ENCODE results near the gene KCNIP4. TPM values are rescaled to one million over a fixed set of nuclear protein-coding genes. Genes with fewer than 3 reads are reported as not detected.

KCNIP4 gene
- total and polyA plus RNA-seq, 9 of the 15 experiments (the other 6 are each of a cell fraction or from before 2014, with no cell fraction given): 0.25 to 0.41 TPM; not detected in 7

- WGBS (ENCODE audit: insufficient coverage, low coverage, missing lambda C conversion rate): 3% methylated on average over 3 of the region's 3 CpGs
- POLR2A ChIA-PET: no interaction called here
Measured at GRCh38 chr4:20890761-20891160, 1057.8 kb downstream of the KCNIP4 start.

More at GRCh38 chr4:20890761-20891160, 1057.8 kb downstream of the KCNIP4 start:
- BruUV-seq (replicated peaks): no TSS peak
- H3K4me2 ChIP-seq (ENCODE audit: insufficient read depth, low read length): no peak overlapping the region
- no peak overlapping the region for H2AFZ ChIP-seq (ENCODE audit: low read depth, low read length)
- H3K27ac ChIP-seq (ENCODE audit: extremely low read depth, low read depth, low read length): no peak overlapping the region
- ATAC-seq (no peak), DNase-seq (ENCODE audit: extremely low read depth in 1 of 4, low spot score in 3 of 4) (no peak), FAIRE-seq (no peak)
- no peaks in the 10 kb centered on the region for H3K9me1 ChIP-seq (ENCODE audit: control insufficient read depth, insufficient read depth, low read length)
- CTCF ChIA-PET (ENCODE audit: low intra/inter-chr PET ratio): no interaction called here
- H4K20me1 ChIP-seq (replicated peaks; ENCODE audit: control insufficient read depth, insufficient read depth, low read length): no peaks in the 10 kb centered on the region
- no peak for TF ChIP-seq MEIS2 (IDR thresholded peaks at IDR 0.05; ENCODE audit: partially characterized antibody)
- TF ChIP-seq TBL1XR1 (IDR thresholded peaks at IDR 0.05; ENCODE audit: low read length in 2 of 2): no peak
- TF ChIP-seq ZBTB17 (CRISPR knock-in tag; IDR thresholded peaks at IDR 0.05): no peak
- no peak for TF ChIP-seq GTF2B (IDR thresholded peaks at IDR 0.05; ENCODE audit: extremely low read depth, insufficient read length)
- TF ChIP-seq DDX20 (tag; IDR thresholded peaks at IDR 0.05; ENCODE audit: low read depth): no peak
- TF ChIP-seq RB1 (IDR thresholded peaks at IDR 0.05; ENCODE audit: low read depth): no peak
- no peak for TF ChIP-seq MYC (IDR thresholded peaks at IDR 0.05; ENCODE audit: low read depth, low read length)
- no peak for TF ChIP-seq MYC (CRISPR knock-in tag; IDR thresholded peaks at IDR 0.05; ENCODE audit: borderline replicate concordance, low read depth)
- TF ChIP-seq MITF (IDR thresholded peaks at IDR 0.05): no peak
- TF ChIP-seq POLR2B (IDR thresholded peaks at IDR 0.05; ENCODE audit: low read depth, partially characterized antibody): no peak
- TF ChIP-seq TSHZ1 (CRISPR knock-in tag; IDR thresholded peaks at IDR 0.05): no peak
- no peak for TF ChIP-seq SIX5 (IDR thresholded peaks at IDR 0.05; ENCODE audit: borderline replicate concordance in 1 of 2, insufficient read depth in 1 of 2, low read depth in 1 of 2, low read length in 2 of 2)
- TF ChIP-seq SNIP1 (IDR thresholded peaks at IDR 0.05; ENCODE audit: low read depth): no peak
- no peak for TF ChIP-seq ZNF347 (CRISPR knock-in tag; IDR thresholded peaks at IDR 0.05; ENCODE audit: low read depth)
- no peak for TF ChIP-seq ZNF444 (CRISPR knock-in tag; IDR thresholded peaks at IDR 0.05)
- H3K9me3 ChIP-seq (replicated peaks; ENCODE audit: control insufficient read depth, insufficient read depth, low read depth, low read length): no peaks in the 10 kb centered on the region
- H3K27me3 ChIP-seq (ENCODE audit: control insufficient read depth in 2 of 2, insufficient read depth in 2 of 2, low read length in 2 of 2): no peaks in the 10 kb centered on the region
- H3K4me1 ChIP-seq (replicated peaks in 1 of 2; ENCODE audit: control insufficient read depth in 2 of 2, insufficient read depth in 2 of 2, low read length in 2 of 2): no peaks in the 10 kb centered on the region
- H3K79me2 ChIP-seq (ENCODE audit: control insufficient read depth, insufficient read depth, low read length): no peaks in the 10 kb centered on the region
- in situ Hi-C loops (cut with MboI) (no loop called here), intact Hi-C loops (cut with micrococcal nuclease) (no loop called here)
- no peak overlapping the region for H3K9ac ChIP-seq (ENCODE audit: insufficient read depth in 1 of 2, low read depth in 2 of 2, low read length in 2 of 2)
- no peak overlapping the region for H3K4me3 ChIP-seq
- H3K36me3 ChIP-seq (ENCODE audit: control insufficient read depth, insufficient read depth, low read length): no peaks in the 10 kb centered on the region
